Neural cell (in vitro differentiated cells): Measurements from ENCODE around the gene RASAL2.

Experiments
- CTCF ChIP-seq: fragments of 450-650 bp; IDR thresholded peaks from 2 replicates; pipeline ENCODE4 v1.5.1; 2014; ENCODE audit warnings: antibody characterized with exemption, mild to moderate bottlenecking, moderate library complexity; ENCODE audit not compliant: poor library complexity, severe bottlenecking
- EP300 ChIP-seq: fragments of 450-650 bp; conservative IDR thresholded peaks from 2 replicates; pipeline ENCODE4 v1.6.1; 2014; ENCODE audit warnings: antibody characterized with exemption, mild to moderate bottlenecking, moderate library complexity; ENCODE audit not compliant: poor library complexity, severe bottlenecking
- EZH2 ChIP-seq: fragments of 200-600, 300-800 bp; shearing (Covaris generic), sonication (generic); IDR thresholded peaks from 2 replicates; pipeline ENCODE4 v1.6.1; 2014; ENCODE audit warnings: antibody characterized with exemption, low read length, borderline replicate concordance, mild to moderate bottlenecking; ENCODE audit not compliant: insufficient read depth, poor library complexity, severe bottlenecking
- POLR2AphosphoS5 ChIP-seq: IDR thresholded peaks from 2 replicates; pipeline ENCODE4 v1.6.1; 2012
- REST ChIP-seq: IDR thresholded peaks from 2 replicates; pipeline ENCODE4 v1.6.1; 2012; ENCODE audit warnings: borderline replicate concordance
- TAF1 ChIP-seq: IDR thresholded peaks from 2 replicates; pipeline ENCODE4 v1.6.1; 2012; ENCODE audit warnings: low read depth

GRCh38 chr1:178498896-178499675 lies 405.2 kb downstream of the RASAL2 start:
- no peak for TF ChIP-seq TAF1
- no peak for TF ChIP-seq CTCF
- no peak for TF ChIP-seq POLR2AphosphoS5
- no peak for TF ChIP-seq REST
- TF ChIP-seq EZH2: no peak
- TF ChIP-seq EP300: no peak
